Panc1 (cell line): Measurements from ENCODE around the gene SRCIN1. TPM values are rescaled to one million over a fixed set of nuclear protein-coding genes. Genes with fewer than 3 reads are reported as not detected.

Experiments used
- ATAC-seq: fragments of 200-7000 bp; cut with Tn5 transposase; 2 replicates; pipeline ENCODE4 v1.9.1; 2020; ENCODE audit warnings: mild to moderate bottlenecking, moderate library complexity
- BruUV-seq: library from RNA; stranded (reverse); fragments of 400-500 nt; replicated peaks from 2 replicates; lab custom pipeline; 2021; lab: Mats Ljungman, UMichigan
- CTCF ChIA-PET: fragments of 300-600 bp; sonication (Branson Sonifier 250); formaldehyde crosslinking; loops from one replicate; lab custom pipeline; 2022; ENCODE audit warnings: antibody characterized with exemption; lab: Charles Lee
- POLR2A ChIA-PET: fragments of 300-600 bp; sonication (Branson Sonifier 250); formaldehyde crosslinking; loops from one replicate; lab custom pipeline; 2022; ENCODE audit warnings: antibody characterized with exemption; lab: Charles Lee
- DNase-seq: peaks from one replicate; pipeline ENCODE4 v3.0.0-alpha.2; 2010; ENCODE audit warnings: low read depth, low spot score
- H3K27ac ChIP-seq: 2 replicates; pipeline ENCODE4 v1.5.1; 2011; ENCODE audit warnings: mild to moderate bottlenecking, low read length, inconsistent platforms
- H3K27me3 ChIP-seq: fragments of 200-500 bp; sonication (Bioruptor generic); 2 replicates; pipeline ENCODE4 v1.6.0; 2014; ENCODE audit warnings: low read length, inconsistent platforms; ENCODE audit not compliant: control insufficient read depth, insufficient read depth
- H3K36me3 ChIP-seq: fragments of 200-500 bp; sonication (Bioruptor generic); 2 replicates; pipeline ENCODE4 v1.5.1; 2014; ENCODE audit warnings: inconsistent platforms, mild to moderate bottlenecking, low read length, moderate library complexity; ENCODE audit not compliant: control insufficient read depth, insufficient read depth
- H3K4me1 ChIP-seq: 2 replicates; pipeline ENCODE4 v1.5.1; 2011; ENCODE audit warnings: inconsistent platforms, mild to moderate bottlenecking, low read length, moderate library complexity; ENCODE audit not compliant: control insufficient read depth, insufficient read depth
- H3K4me3 ChIP-seq, 2 experiments: 2 replicates each; pipeline ENCODE4 v1.5.1; 2011 to 2012; ENCODE audit warnings: low read depth in 2 of 2, low read length in 2 of 2, mild to moderate bottlenecking in 2 of 2, inconsistent platforms in 1 of 2, moderate library complexity in 1 of 2
- H3K9me3 ChIP-seq: fragments of 200-500 bp; sonication (Bioruptor generic); 2 replicates; pipeline ENCODE4 v1.5.1; 2014; ENCODE audit warnings: low read depth, mild to moderate bottlenecking, inconsistent platforms, low read length, moderate library complexity; ENCODE audit not compliant: control insufficient read depth, insufficient read depth
- CTCF ChIP-seq: fragments of 450-650 bp; IDR thresholded peaks from 2 replicates; pipeline ENCODE4 v1.5.1; 2017; ENCODE audit warnings: mild to moderate bottlenecking
- POLR2AphosphoS5 ChIP-seq: IDR thresholded peaks from 2 replicates; pipeline ENCODE4 v1.6.1; 2012; ENCODE audit warnings: mild to moderate bottlenecking, low read depth, low read length, moderate library complexity
- REST ChIP-seq, 2 experiments: IDR thresholded peaks; 2 replicates each; pipeline ENCODE4 v1.6.1; 2011 to 2012; ENCODE audit warnings: low read depth in 2 of 2, control low read depth in 1 of 2, low read length in 1 of 2, mild to moderate bottlenecking in 1 of 2, moderate library complexity in 1 of 2; ENCODE audit not compliant: insufficient read depth in 1 of 2
- SIN3A ChIP-seq: IDR thresholded peaks from 2 replicates; pipeline ENCODE4 v1.6.1; 2012; ENCODE audit warnings: low read depth, mild to moderate bottlenecking, low read length, moderate library complexity, borderline replicate concordance; ENCODE audit not compliant: insufficient read depth
- TCF7L2 ChIP-seq: IDR thresholded peaks from 2 replicates; pipeline ENCODE4 v1.6.1; 2011; ENCODE audit warnings: mild to moderate bottlenecking, low read depth, low read length, inconsistent platforms
- in situ Hi-C: cut with HindIII; loops from 2 replicates; pipeline ENCODE4 v1.10.0; 2016; ENCODE audit warnings: low sequenced_read_pairs, low pct_unique_long_range_greater_than_20kb
- intact Hi-C: fragments of 100-400 bp; cut with micrococcal nuclease; formaldehyde crosslinking; loops from one replicate; pipeline ENCODE4 v1.10.0; 2022; ENCODE audit not compliant: unreplicated experiment
- total RNA-seq: library from RNA; stranded (reverse); gene quantifications from one replicate; pipeline ENCODE4 v1.2.1, GENCODE V29; 2021; ENCODE audit not compliant: unreplicated experiment

Gene SRCIN1
- total RNA-seq, 1 experiment from 2014 or later = 12.8 TPM

- H3K4me1 ChIP-seq = peaks cover 4% of the 10 kb centered on the region; the same call in 1 of the 2 replicates
- no peak overlapping the region for H3K27ac ChIP-seq
- in situ Hi-C loops (no loop called here), intact Hi-C loops (no loop called here)
- no peaks in the 10 kb centered on the region for H3K36me3 ChIP-seq
- TF ChIP-seq SIN3A = no peak
- no peak for TF ChIP-seq TCF7L2
- DNase-seq (no peak), ATAC-seq (peak; percentile 46)
- H3K4me3 ChIP-seq = no peak overlapping the region
- no TSS peak for BruUV-seq
- no peaks in the 10 kb centered on the region for H3K27me3 ChIP-seq
- CTCF ChIA-PET = interaction anchor here (0.6 to 5.6 kb wide), 4 partner anchors 23 to 78 kb away, joined by 3 to 38 read pairs (median 4); no protein-coding TSS in a partner anchor
- H3K9me3 ChIP-seq = no peaks in the 10 kb centered on the region
- POLR2A ChIA-PET = no interaction called here
These were observed 20.5 kb downstream of the SRCIN1 start for GRCh38 chr17:38585056-38585917.

GRCh38 chr17:38584350-38584925 lies 21.3 kb downstream of the SRCIN1 start:
- TF ChIP-seq POLR2AphosphoS5 = no peak
- TF ChIP-seq TCF7L2 = no peak
- no peak for TF ChIP-seq REST (IDR thresholded peaks at IDR 0.05; ENCODE audit: insufficient read depth in 1 of 2, low read depth in 2 of 2, low read length in 1 of 2)
- TF ChIP-seq CTCF = peak; percentile 91
- no peak for TF ChIP-seq SIN3A
- Histone ChIP-seq H3K36me3 (no peaks in the 10 kb centered on the region), H3K4me3 (0 out of 4 replicates have a peak overlapping the region, but pooled peaks of 1 of the 2 experiments have one; percentile 18), H3K27me3 (no peaks in the 10 kb centered on the region), H3K4me1 (peaks cover 7% of the 10 kb centered on the region), H3K9me3 (no peaks in the 10 kb centered on the region), H3K27ac (no peak overlapping the region)
- ChIA-PET POLR2A (no interaction called here), CTCF (interaction anchor here (0.6 to 5.6 kb wide), 5 partner anchors 26 to 79 kb away, joined by 3 to 38 read pairs (median 4); no protein-coding TSS in a partner anchor)
- no TSS peak for BruUV-seq
- DNase-seq (no peak), ATAC-seq (peak; percentile 90)
- intact Hi-C loops (no loop called here), in situ Hi-C loops (no loop called here)
